GM18868 (cell line): Measurements from ENCODE around the gene MDGA2.
"Not testable (repeated sequence)": the region's sequence is repeated elsewhere in the genome, so short reads cannot be mapped to it uniquely, and the experiment has no call there.

Experiments
- ATAC-seq: cut with Tn5 transposase; IDR thresholded peaks from one replicate; pipeline ENCODE4 v1.9.1; 2021; ENCODE audit warnings: mild to moderate bottlenecking, moderate library complexity; ENCODE audit not compliant: unreplicated experiment

Gene MDGA2

GRCh38 chr14:47626151-47627035 is 49.0 kb downstream of the MDGA2 start:
- ATAC-seq = no peak

GRCh38 chr14:47624126-47624525 is 51.3 kb downstream of the MDGA2 start:
- not testable (repeated sequence) for ATAC-seq

- ATAC-seq = peak; percentile 68
Measured at GRCh38 chr14:47619392-47619791, 56.0 kb downstream of the MDGA2 start.

- ATAC-seq = no peak
Measured at GRCh38 chr14:47606566-47606965, 68.8 kb downstream of the MDGA2 start.

- peak; percentile 46 for ATAC-seq
Measured at GRCh38 chr14:47596860-47597259, 78.5 kb downstream of the MDGA2 start.

GRCh38 chr14:47596232-47596631 is 79.2 kb downstream of the MDGA2 start:
- peak; percentile 93 for ATAC-seq

- ATAC-seq = no peak
Measured at GRCh38 chr14:47595552-47595951, 79.9 kb downstream of the MDGA2 start.

GRCh38 chr14:47590767-47591495 is 84.5 kb downstream of the MDGA2 start:
- ATAC-seq = no peak

- no peak for ATAC-seq
Measured at GRCh38 chr14:47585447-47585846, 90.0 kb downstream of the MDGA2 start.

- no peak for ATAC-seq
Measured at GRCh38 chr14:47567273-47567672, 108.1 kb downstream of the MDGA2 start.

GRCh38 chr14:47557894-47558293 is 117.5 kb downstream of the MDGA2 start:
- no peak for ATAC-seq

GRCh38 chr14:47555333-47555732 is 120.1 kb downstream of the MDGA2 start:
- no peak for ATAC-seq

GRCh38 chr14:47549886-47550285 is 125.5 kb downstream of the MDGA2 start:
- ATAC-seq = no peak

GRCh38 chr14:47543459-47543858 is 131.9 kb downstream of the MDGA2 start:
- ATAC-seq = no peak

- ATAC-seq = no peak
Measured at GRCh38 chr14:47541662-47542061, 133.7 kb downstream of the MDGA2 start.

GRCh38 chr14:47539031-47539461 is 136.4 kb downstream of the MDGA2 start:
- ATAC-seq = peak; percentile 55

GRCh38 chr14:47536341-47536740 is 139.1 kb downstream of the MDGA2 start:
- no peak for ATAC-seq

- no peak for ATAC-seq
Measured at GRCh38 chr14:47526591-47527244, 148.7 kb downstream of the MDGA2 start.

GRCh38 chr14:47524524-47524923 is 150.9 kb downstream of the MDGA2 start:
- ATAC-seq = no peak

GRCh38 chr14:47520382-47520781 is 155.0 kb downstream of the MDGA2 start:
- no peak for ATAC-seq

GRCh38 chr14:47511829-47512228 is 163.6 kb downstream of the MDGA2 start:
- no peak for ATAC-seq
